ENCODE data around the gene ICAM1. TPM values are rescaled to one million over a fixed set of nuclear protein-coding genes. Genes with fewer than 3 reads are reported as not detected.

Gene ICAM1
- total RNA-seq = 9.0 to 11.6 TPM (median 9.6 TPM) in 3 replicates

DNA sequence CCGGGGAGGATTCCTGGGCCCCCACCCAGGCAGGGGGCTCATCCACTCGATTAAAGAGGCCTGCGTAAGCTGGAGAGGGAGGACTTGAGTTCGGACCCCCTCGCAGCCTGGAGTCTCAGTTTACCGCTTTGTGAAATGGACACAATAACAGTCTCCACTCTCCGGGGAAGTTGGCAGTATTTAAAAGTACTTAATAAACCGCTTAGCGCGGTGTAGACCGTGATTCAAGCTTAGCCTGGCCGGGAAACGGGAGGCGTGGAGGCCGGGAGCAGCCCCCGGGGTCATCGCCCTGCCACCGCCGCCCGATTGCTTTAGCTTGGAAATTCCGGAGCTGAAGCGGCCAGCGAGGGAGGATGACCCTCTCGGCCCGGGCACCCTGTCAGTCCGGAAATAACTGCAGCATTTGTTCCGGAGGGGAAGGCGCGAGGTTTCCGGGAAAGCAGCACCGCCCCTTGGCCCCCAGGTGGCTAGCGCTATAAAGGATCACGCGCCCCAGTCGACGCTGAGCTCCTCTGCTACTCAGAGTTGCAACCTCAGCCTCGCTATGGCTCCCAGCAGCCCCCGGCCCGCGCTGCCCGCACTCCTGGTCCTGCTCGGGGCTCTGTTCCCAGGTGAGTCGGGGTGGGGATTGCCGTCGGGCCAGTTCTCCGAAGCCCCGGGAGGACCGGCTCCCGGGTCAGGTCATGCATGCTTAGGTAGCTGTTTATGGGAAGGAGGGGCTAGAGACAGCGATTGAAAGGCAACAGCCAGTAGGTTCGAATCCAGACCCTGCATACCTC, at the start of gene ICAM1:
Gene ICAM1, plus strand, starts transcription at position 505 of the 779 bp plus-strand sequence. Its CDS starts 40 bp downstream, at position 545.
- H3K4me1 Mint-ChIP-seq = no peaks in the 10 kb centered on the region
- peaks cover 50% of the 10 kb centered on the region for H3K27me3 Mint-ChIP-seq (ENCODE audit: low read depth)
- no peaks in the 10 kb centered on the region for H3K36me3 Mint-ChIP-seq
- peak within 1 kb of the TSS; percentile 55 for H3K4me3 Mint-ChIP-seq
- no peak for TF ChIP-seq CTCF (IDR thresholded peaks at IDR 0.05; ENCODE audit: unreplicated experiment)
- H3K27ac Mint-ChIP-seq = no peak within 1 kb of the TSS
- no peak for DNase-seq (ENCODE audit: low spot score in 2 of 2, unreplicated experiment in 2 of 2)
- no peaks in the 10 kb centered on the region for H3K9me3 Mint-ChIP-seq

- H3K27me3 Mint-ChIP-seq (ENCODE audit: low read depth) = no peaks in the 10 kb centered on the region
- no peak overlapping the region for H3K4me3 Mint-ChIP-seq
- no peak for TF ChIP-seq CTCF (IDR thresholded peaks at IDR 0.05; ENCODE audit: unreplicated experiment)
- H3K4me1 Mint-ChIP-seq = peaks cover 11% of the 10 kb centered on the region
- peaks cover 14% of the 10 kb centered on the region for H3K36me3 Mint-ChIP-seq
- no peaks in the 10 kb centered on the region for H3K9me3 Mint-ChIP-seq
- no peak overlapping the region for H3K27ac Mint-ChIP-seq
- DNase-seq (ENCODE audit: low spot score in 2 of 2, unreplicated experiment in 2 of 2) = no peak
These were observed 48.6 kb upstream of the ICAM1 start for GRCh38 chr19:10222201-10222890.

GRCh38 chr19:10223488-10224213, 47.3 kb upstream of the ICAM1 start:
- Mint-ChIP-seq H3K4me3 (no peak overlapping the region), H3K36me3 (peaks cover 12% of the 10 kb centered on the region), H3K4me1 (peaks cover 11% of the 10 kb centered on the region), H3K27me3 (ENCODE audit: low read depth) (no peaks in the 10 kb centered on the region), H3K9me3 (no peaks in the 10 kb centered on the region), H3K27ac (no peak overlapping the region)
- no peak for TF ChIP-seq CTCF (IDR thresholded peaks at IDR 0.05; ENCODE audit: unreplicated experiment)
- no peak for DNase-seq (ENCODE audit: low spot score in 2 of 2, unreplicated experiment in 2 of 2)

- no peak for DNase-seq (ENCODE audit: low spot score in 2 of 2, unreplicated experiment in 2 of 2)
- Mint-ChIP-seq H3K9me3 (no peaks in the 10 kb centered on the region), H3K27me3 (ENCODE audit: low read depth) (no peaks in the 10 kb centered on the region), H3K27ac (no peak overlapping the region), H3K4me1 (peaks cover 11% of the 10 kb centered on the region), H3K36me3 (peaks cover 12% of the 10 kb centered on the region), H3K4me3 (no peak overlapping the region)
- no peak for TF ChIP-seq CTCF (IDR thresholded peaks at IDR 0.05; ENCODE audit: unreplicated experiment)
These were observed 46.6 kb upstream of the ICAM1 start for GRCh38 chr19:10224337-10224736.

DNA sequence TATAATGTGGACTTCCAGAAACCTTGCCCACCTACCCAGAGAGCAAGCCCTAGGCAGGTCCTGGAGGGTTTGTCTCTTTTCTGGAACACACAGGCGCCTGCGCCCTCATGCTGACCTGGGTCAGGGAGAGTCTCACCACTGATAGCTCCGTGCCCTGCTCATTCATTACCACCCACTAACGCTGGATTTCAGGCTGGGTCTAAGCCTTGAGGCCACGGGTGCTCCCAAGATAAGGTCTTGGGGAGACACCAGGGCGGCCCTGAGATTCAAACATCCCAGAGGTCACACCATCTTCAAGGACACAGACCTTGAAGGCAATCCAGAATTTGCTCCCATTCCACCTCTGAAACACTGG, 44.9 kb upstream of the ICAM1 start:
- TF ChIP-seq CTCF (IDR thresholded peaks at IDR 0.05; ENCODE audit: unreplicated experiment) = no peak
- DNase-seq (ENCODE audit: low spot score in 2 of 2, unreplicated experiment in 2 of 2) = no peak
- Mint-ChIP-seq H3K4me3 (peak overlapping the region; percentile 11), H3K36me3 (peaks cover 12% of the 10 kb centered on the region), H3K9me3 (no peaks in the 10 kb centered on the region), H3K4me1 (peaks cover 16% of the 10 kb centered on the region), H3K27me3 (ENCODE audit: low read depth) (no peaks in the 10 kb centered on the region), H3K27ac (peak overlapping the region; percentile 95)
